C4-2B (cell line): Measurements from ENCODE around the gene RPAP3.

ENCODE experiments used
- H3K27ac ChIP-seq: fragments of 450-650 bp; 2 replicates; pipeline ENCODE4 v1.5.1; 2017
- CTCF ChIP-seq: fragments of 450-650 bp; conservative IDR thresholded peaks from 2 replicates; pipeline ENCODE4 v1.5.1; 2017; ENCODE audit warnings: mild to moderate bottlenecking
- ZFX ChIP-seq: fragments of 450-650 bp; IDR thresholded peaks from 2 replicates; pipeline ENCODE4 v1.6.1; 2017

Gene RPAP3

GRCh38 chr12:47717046-47717442 lies 11.2 kb upstream of the RPAP3 start:
- no peak overlapping the region; the same call in 1 of the 2 replicates for H3K27ac ChIP-seq
- TF ChIP-seq CTCF (no peak), ZFX (no peak)

GRCh38 chr12:47715877-47716548 lies 10.2 kb upstream of the RPAP3 start:
- H3K27ac ChIP-seq, result peak overlapping the region; percentile 63
- TF ChIP-seq CTCF, result no peak
- no peak for TF ChIP-seq ZFX

- peak overlapping the region; percentile 63 for H3K27ac ChIP-seq
- peak; percentile 90 for TF ChIP-seq CTCF
- no peak for TF ChIP-seq ZFX
These were observed 9.6 kb upstream of the RPAP3 start for GRCh38 chr12:47715393-47715876.

GRCh38 chr12:47714826-47715386 lies 9.1 kb upstream of the RPAP3 start:
- TF ChIP-seq CTCF (no peak), ZFX (no peak)
- H3K27ac ChIP-seq, result peak overlapping the region; percentile 63; the same call in 1 of the 2 replicates

GRCh38 chr12:47712171-47712570 lies 6.3 kb upstream of the RPAP3 start:
- no peak for TF ChIP-seq CTCF
- TF ChIP-seq ZFX, result no peak
- no peak overlapping the region for H3K27ac ChIP-seq

GRCh38 chr12:47711448-47711847 lies 5.6 kb upstream of the RPAP3 start:
- no peak for TF ChIP-seq CTCF
- TF ChIP-seq ZFX, result no peak

GRCh38 chr12:47710278-47710677 lies 4.4 kb upstream of the RPAP3 start:
- TF ChIP-seq CTCF (no peak), ZFX (no peak)

More at GRCh38 chr12:47711448-47711847, 5.6 kb upstream of the RPAP3 start:
- no peak overlapping the region for H3K27ac ChIP-seq

More at GRCh38 chr12:47710278-47710677, 4.4 kb upstream of the RPAP3 start:
- H3K27ac ChIP-seq, result no peak overlapping the region
